GM21619 (cell line): ENCODE results near the gene CDC27.
"Not testable (repeated sequence)": the region's sequence is repeated elsewhere in the genome, so short reads cannot be mapped to it uniquely, and the experiment has no call there.

Experiments
- ATAC-seq: cut with Tn5 transposase; IDR thresholded peaks from one replicate; pipeline ENCODE4 v1.9.1; 2021; ENCODE audit not compliant: unreplicated experiment

CDC27 gene

DNA sequence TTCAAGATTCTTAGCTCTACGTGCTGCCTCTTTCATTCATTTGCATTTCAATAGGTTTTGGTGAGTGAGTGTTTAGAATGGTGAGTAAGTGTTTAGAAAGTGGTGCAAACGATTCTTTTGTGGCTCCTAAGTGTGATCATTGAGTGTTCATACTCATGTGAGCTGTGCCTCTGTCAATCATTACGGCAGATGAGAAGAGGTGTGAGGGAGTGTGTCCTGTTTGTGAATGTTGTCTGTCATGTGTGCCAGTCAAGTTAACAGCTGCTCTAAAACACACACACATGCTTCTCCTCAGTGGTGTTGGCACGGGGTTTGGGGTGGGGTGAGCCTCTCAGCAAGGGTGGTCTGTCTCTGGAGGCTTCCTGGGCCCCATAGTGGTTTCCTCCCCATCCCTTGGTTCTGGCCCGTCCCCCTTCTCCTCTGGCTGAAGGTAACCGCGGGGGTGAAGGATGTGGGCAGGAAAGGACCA is 31.5 kb upstream of the CDC27 start:
- no peak for ATAC-seq

DNA sequence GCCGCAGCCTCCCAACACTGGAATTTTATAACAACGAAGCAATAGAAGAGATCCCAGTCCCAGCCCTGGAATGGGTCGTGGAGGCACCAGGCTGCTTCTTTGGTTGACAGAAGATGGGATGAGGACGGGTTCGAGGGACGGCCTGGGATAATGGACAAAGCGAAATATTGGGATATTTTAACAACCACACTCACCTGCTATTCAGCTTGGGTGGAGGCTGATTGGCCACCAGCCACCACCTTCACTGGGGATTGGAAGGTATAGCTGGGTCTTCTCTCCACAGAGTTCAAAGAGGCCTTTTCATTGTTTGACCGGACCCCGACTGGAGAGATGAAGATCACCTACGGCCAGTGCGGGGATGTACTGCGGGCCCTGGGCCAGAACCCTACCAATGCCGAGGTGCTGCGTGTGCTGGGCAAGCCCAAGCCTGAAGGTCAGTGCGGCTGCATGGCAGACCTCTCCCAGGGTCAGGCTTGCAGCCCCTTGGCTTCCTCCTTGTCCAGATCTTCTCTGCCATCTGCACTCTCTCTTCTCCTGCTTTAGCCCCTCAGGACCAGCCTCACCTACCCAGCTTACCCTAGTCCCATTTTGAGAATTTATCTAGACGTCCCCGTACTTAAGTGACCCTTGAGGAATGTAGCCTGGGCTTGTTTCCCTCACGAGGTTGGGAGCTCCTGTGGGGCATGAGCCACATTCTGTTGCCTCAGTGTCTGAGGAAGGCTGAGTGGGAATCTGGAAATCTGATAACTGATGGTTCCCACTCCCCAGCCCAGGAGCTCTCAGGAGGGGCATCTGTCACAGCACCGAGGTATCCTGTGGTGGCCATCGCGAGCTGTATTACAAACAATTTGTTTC is 30.8 kb upstream of the CDC27 start:
- no peak for ATAC-seq

DNA sequence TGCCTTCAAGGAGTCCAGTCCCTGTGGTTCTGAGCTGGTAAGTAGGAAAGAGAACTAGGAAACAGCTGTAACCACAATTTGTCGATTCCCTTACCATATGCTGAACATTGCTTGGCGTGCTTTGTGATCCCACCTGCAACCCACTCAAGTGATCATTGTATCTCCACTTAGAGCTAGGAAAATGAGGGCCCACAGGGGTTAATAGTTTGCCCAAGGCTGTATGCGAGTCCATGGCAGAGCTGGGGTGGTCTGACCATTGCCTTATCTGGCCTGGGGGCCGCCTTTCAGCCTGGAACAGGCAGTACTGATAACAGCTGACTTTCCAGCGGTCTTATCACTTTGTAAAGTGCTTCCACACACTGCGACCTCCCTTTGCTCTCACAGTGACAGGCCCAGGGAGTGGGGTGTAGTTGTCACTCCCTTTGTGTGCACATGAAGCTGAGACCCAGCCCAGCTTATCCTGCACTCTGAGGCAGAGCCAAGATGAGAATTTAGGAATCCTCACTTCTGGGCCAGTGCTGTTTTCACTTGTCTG is 29.9 kb upstream of the CDC27 start:
- no peak for ATAC-seq

DNA sequence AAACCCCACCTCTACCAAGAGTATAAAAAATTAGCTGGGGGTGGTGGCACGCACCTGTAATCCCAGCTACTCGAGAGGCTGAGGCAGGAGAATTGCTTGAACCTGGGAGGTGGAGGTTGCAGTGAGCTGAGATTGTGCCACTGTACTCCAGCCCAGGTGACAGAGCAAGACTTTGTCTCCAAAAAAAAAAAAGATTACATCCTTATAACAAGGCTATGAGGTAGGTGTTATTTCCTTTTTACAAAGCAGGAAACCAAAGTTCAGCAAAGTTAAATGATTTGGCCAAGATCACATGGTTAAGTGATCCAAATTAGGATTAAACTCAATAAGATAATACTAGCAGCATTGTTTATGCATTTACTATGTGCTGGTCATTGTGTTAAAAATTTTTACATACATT is 28.2 kb upstream of the CDC27 start:
- ATAC-seq: not testable (repeated sequence)

DNA sequence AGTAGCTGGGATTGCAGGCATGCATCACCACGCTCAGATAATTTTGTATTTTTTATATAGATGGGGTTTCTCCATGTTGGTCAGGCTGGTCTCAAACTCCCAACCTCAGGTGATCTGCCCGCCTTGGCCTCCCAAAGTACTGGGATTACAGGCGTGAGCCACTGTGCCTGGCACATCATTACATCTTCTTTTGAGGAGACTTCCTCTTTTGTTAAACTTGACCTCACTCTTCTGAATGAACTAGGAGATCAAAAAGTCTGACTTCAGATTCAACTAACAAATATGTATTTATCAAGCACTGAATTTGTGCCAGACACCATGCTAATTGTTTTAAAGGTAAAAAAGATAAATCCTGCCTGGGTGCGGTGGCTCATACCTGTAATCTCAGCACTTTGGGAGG is 27.7 kb upstream of the CDC27 start:
- not testable (repeated sequence) for ATAC-seq

DNA sequence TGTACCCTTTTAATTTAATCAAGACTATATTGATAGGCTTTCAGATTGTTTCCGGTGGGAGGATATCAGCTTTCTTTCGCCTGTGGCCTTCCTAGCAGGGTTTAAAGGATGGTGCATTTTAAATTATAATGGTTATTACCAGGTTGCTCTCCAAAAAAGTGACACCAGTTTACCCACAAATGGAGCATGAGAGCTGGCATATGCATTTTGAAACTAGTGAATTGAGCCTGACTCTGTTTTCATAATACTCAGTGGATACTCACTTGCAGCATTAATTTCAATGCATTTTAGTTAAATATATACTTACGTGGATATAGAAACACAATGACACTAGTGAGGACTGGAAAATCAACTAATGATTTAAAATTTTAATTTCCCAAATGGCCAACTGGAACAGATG is 25.8 kb upstream of the CDC27 start:
- no peak for ATAC-seq

DNA sequence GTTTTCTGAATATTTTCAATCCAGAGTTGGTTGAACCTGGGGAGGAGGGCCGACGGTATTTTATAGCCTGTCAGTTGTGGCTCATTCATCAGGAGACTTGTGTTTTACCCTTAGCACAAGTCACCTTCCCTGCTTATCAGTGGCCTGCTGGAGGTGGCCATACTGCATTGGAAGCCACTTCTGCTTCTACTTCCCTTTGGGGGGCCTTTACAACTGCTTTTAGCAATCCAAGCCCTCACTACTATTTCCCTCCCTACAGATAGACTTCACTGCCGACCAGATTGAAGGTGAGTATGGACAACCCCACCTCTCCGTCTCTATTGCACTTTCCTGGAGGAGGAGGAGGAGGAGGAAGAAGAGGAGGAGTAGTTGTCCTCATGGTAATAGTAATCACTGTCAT is 24.4 kb upstream of the CDC27 start:
- no peak for ATAC-seq

DNA sequence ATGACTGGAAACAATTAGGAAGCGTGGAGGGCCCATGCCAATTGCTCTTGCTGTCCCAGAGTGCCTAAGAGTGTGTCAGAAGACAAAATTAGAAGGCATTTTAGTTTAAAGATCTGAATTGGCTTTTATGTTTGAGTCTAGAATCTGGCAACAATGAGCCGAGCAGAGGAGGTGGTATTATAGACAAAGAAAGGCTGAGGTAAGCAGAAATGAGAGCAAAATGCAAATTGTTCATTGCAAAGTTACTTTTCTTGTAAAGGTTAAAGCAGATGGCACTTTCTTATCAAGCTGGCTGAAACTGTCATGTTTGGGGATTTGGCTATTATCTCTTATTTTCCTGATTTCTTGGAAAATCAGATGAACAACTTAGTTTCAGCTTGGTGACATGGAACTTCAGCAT is 23.4 kb upstream of the CDC27 start:
- no peak for ATAC-seq

DNA sequence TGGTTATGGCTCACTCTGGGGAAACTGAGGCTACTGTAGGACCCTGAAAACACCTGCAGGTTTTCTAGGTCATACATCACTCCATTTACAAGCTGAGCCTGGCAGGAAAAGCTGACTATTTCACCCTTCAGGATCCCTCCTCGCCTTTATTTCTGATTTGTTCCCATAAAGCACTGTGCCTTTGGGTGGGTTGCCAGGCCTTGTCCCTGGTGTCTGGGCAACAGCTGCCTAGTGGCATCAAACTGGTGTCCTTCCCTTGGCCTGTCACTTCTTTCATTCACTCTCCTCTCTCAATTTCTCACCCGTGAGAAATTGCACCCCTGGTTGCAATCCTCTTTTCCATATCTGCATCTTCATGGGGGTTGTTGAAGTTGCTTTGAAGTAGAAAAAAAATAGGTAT is 21.7 kb upstream of the CDC27 start:
- ATAC-seq: no peak

DNA sequence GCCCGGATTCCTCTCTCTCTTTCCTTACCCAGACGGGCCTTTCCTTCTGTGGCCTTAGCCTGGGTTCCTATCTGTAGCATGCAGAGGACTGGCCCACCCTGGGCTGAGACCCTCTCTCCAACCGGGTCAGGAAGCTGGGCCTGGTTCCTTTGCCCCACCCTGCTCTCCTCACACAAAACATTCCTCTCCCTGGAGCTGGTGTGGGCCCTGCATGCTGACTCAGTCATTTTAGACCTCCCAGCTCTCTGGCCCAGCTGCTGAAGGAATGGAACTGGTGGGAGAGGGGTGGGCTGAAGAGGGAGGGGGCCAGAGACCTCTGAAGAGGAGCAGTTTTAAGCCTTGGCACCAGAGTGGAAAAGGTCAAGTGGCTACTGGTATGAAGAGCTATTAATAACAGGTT is 21.0 kb upstream of the CDC27 start:
- no peak for ATAC-seq

DNA sequence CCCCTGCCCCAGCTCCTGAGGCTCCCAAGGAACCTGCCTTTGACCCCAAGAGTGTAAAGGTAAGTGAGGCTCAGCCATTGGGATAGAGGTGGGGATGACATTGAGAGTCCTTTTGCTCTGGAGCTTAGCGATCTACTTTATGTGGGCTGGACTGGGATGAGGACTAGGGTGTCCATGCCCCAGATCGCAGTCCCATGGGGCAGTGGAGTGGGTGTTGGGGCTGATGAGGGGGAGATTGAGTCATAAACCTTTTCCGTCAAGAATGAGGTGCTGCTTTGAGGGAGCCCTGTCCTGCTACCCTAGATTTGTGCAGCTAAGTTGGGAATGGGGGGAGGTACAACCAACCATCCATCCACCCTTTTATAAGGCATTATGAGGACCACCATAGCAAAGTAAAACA is 20.4 kb upstream of the CDC27 start:
- no peak for ATAC-seq

DNA sequence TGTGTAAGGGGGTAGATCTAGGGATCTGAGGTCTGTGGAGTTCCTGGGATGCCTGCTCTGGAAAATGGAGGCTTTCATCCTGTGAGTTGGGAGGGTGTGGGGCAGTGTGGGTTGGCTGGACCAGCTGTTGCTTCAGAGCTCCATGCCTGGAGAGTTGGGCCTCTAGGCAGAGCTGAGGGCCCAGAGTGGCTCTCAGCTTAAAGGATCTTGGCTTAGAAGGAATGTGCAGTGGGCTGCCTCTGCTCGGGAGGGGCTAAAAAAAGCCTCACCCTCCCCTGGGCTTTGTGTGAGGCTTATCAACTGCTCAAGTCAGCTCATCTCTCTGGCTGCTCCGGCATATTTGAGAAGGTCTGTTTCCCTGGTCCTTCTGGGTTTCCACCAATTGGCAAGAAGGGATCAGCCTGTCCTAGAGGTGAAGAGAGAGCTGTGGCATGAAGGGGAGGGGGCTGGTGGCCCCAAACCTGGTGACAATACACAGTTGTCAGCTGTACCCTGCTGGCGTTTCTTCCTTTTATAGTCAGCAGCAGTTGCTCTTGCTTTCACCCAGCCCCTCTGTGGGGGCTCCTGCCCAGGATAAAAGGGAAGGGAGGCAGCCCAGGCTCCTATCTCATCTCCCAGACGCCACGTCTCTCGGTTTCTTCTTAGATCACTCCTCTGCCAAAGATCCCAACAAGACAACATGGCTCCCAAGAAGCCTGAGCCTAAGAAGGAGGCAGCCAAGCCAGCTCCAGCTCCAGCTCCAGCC is 19.8 kb upstream of the CDC27 start, which contains the start of gene MYL4:
Gene MYL4 (plus strand): TSS at position 605 of the 745 bp plus-strand sequence. CDS start 75 bp downstream, at position 680.
- no peak for ATAC-seq

DNA sequence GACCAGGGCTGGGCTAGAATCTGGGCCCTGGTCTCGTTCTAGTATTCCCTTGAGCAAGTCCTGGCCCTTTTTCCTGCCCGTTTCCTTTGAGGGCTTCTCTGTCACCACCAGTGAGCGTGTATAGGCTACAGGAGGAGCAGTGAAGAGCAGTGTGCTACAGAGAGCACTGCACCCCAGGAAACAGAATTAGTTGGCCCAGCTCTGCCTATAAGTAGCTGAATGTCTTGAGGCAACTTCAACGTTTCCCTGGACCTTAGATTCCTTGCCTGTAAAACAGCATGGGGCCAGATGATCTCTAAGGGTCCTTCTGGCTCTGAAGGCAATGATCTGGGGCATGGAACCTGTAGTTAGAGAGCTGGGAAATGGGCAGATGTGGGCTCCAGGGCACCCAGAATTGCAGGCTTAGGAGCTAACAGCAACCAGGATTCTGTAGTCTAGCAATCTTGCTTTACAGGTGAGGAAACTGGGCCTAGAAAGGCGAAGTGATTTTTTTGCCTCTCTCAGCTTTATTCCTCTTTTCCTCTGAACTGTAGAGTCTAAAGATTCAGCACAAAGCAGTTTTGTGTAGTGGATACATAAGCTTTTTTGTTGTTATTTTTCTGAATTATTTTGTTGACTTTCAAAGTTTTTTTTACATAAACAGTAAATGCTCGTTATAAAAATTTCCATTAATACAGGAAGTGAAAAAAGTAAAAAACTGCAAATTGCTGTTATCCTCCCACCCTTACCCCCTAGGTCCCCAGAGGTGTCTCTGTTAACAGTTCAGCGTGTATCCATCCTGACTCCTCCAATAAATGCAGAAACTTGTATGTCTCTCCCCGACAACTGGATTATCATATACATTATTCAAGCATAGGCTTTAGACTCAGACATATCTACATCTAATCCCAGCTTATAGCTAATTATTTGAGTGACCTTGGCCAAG is 18.3 kb upstream of the CDC27 start:
- no peak for ATAC-seq

DNA sequence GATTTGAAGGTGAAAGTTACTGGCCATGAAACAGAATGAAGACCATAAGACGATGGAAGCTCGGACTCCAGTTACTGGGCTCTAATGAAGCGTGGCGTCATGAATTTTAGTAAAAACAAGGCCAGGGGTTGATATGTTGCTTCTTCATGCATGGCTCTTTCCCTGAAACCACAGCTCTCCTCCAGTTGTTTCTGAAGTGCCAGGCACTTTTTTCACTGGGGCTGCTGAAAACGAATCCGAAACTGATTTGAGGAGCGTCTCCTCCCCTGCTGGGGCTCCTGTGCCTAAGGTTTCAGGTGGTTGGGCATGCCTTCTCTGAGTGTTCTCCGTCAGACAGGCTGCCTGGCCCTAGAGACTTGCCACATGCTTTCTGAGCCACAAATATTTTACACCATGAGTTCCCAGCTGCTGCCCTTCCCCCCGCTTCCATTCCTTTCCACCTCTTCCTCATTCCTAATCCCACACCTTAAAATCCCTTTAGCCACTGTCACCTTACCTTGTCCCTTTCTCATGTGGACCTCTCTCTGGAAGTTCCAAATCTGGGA is 16.4 kb upstream of the CDC27 start:
- peak; percentile 53 for ATAC-seq

DNA sequence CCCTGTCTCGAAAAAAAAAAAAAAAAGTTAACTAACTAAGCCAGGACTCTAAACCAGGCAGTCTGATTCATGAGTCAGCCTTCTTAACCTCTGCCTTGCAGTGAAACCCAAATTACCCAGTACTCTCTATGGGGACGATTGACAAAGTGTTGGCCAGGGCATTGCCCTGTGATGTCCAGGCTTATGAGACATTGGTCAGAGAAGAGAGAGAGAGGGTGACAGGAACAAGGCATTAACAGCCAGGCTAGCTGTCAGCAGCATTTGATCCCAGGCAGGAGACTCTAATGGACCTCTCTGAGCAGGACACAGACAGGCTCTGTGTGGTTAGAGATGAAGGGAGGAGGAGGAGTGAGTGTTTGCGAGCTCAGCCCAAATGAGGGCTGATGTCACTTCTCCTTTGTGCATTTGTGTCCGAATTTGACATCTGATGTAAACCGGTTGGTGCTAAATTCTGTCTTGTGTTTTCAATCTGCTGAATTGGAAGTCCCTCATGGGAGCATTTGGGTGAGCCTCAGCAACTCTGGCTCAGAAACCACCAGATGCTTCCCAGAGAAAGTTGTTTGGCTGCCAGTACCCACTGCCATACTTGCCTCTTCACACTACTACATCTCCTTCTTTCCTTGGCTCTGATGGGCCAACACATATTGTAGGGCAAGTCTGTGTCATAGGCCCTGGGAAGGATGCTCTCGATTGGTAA is 15.8 kb upstream of the CDC27 start:
- ATAC-seq: peak; percentile 41

DNA sequence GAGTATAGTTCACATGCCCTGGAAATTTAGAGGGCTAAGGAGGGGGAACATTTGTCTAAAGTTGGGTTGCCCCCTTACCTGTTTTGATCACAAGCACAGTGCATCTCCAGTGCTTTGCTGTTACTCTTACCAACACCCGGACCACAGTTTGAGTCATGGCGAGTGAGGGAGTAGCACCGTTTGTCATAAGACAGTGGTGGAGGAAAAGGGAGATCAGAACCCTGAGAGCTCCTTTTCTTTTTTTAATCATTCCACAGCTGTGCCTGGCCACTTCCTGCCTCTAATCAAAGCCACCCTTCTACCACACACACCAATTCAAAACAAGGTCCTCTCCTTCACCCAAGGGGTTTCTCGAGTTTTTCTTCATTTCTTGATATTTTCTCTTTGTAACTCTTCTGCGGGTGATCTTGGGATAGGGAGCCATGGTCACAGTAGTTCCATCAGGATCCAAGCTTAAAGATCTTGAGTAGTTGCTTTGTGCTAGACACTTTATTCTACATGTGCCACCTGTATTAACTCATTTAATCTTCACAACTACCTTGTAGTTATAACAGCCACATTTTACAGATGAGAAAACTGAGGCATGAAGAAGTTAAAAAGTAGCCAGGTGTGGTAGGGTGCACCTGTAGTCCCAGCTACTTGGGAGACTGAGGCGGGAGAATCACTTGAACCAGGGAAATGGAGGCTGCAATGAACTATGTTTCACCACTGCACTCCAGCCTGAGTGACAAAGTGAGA is 15.1 kb upstream of the CDC27 start:
- ATAC-seq: no peak

DNA sequence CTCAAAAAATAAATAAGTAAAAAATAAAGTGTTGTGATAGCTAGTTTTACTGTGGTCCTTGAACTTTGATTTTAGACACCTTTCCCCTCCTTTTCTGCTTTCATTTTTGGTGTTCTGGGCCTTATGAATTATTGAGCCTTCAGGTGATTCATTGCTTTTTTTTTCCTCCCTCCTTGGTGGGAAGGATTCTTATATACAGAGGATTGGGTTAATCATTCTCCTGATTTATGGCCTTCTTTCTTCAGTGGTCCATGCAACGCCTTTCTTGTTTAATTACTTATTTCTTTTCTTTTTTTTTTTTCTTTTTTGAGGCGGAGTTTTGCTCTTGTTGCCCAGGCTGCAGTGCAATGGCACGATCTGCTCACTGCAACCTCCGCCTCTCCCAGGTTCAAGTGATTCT is 12.1 kb upstream of the CDC27 start:
- no peak for ATAC-seq

DNA sequence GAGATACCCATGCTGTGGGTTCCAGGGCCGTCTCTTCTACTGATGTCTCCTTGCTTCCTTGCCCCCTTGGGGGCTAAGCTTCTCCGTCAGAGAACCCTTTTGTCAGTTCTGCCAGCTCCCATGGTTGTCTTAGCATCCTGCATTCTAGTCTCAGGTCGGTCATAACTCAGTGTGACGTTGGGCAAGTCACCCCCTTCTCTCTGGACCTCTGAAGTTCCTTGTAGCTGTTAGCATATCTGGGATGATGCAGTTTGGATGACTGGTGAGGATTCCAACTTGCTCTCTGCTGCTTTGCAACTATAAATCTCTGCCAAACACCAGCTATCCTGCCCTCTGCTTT is 11.2 kb upstream of the CDC27 start:
- no peak for ATAC-seq

DNA sequence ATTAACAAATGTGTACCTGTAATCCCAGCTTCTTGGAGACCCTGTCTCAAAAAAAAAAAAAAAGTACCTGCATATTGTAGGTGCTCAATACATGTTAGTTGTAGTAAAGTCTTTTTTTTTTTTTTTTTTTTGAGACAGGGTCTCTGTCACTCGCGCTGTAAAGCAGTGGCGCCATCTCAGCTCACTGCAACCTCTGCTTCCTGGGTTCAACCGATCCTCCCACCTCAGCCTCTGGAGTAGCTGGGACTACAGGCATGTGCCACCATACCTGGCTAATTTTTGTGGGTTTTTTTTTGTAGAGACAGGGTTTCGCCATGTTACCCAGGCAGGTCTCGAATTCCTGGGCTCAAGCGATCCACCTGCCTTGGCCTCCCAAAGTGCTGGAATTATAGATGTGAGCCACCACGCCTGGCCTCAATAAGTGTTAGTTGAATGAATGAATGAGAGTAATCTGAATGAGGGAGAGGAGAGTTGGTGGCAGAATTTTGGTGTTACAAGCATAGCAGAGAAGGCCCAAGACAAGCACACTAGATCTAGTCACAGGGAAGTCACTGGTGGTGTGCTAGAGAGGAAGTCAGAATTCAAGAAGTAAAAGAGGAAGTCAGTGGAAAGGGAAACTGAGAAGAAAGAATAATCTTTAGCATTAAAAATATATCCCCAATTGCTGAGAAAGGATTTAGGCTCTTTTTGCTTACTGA is 10.7 kb upstream of the CDC27 start:
- no peak for ATAC-seq
